ENCODE measurements around the gene YAP1.

Gene YAP1

DNA sequence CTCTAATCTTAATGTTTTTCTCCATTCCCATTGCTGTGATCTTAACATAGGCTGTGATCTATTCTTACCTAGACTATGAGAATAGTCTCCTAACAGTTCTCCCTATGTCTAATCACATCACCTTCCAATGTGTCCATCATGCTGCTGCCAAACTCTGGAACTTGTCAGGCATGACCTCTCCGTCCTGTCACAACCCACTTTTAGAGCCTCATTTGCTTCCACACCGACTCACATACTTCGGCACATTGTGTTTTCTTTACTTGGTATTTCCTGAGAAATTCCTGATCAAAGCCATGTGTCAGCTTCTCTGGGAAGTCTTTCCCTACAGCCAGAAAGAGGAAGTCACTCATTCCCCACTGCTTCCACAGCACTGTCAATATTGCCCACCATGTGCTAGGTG lies 166.5 kb downstream of the YAP1 start:
- CTCF ChIA-PET: interaction anchor here (0.6 to 1.1 kb wide), 2 partner anchors 50 to 336 kb away, joined by 3 to 5 read pairs; no protein-coding TSS in a partner anchor
- H3K27ac ChIP-seq: no peak overlapping the region
- POLR2A ChIA-PET (ENCODE audit: low non-redundant PET): no interaction called here
- no peak for TF ChIP-seq CTCF (conservative IDR thresholded peaks at IDR 0.05; ENCODE audit: low read depth)
- no peak for DNase-seq (ENCODE audit: low spot score)

DNA sequence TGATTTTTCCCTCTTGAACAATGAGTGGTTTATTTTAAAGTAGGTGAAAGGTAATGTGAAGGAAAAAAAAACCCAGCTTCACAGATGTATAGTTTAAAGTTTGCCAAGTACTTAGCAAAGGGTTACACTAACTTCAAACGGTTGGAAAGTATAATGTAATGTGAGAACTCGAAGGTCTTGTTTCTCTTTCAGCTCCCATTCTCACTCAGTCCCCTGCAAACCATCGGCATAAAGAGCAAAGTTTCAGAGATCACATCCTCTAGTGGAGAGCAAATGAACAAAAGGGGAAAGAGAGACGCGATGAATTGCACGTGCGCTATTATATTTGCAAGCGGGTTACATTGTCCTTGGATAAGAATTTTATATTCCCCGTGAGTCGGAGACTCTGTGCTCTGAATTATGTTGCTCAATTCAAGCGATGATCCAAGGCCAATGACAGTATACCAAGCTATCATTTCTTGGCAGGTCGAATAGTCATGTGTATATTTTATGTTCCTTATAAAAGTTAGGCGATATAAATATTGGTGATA lies 169.5 kb downstream of the YAP1 start:
- no peak for DNase-seq (ENCODE audit: low spot score)
- ChIA-PET POLR2A (ENCODE audit: low non-redundant PET) (no interaction called here), CTCF (interaction anchor here (0.5 to 1.3 kb wide), 3 partner anchors 15 to 592 kb away, joined by 3 to 6 read pairs (median 4); no protein-coding TSS in a partner anchor)
- TF ChIP-seq CTCF (conservative IDR thresholded peaks at IDR 0.05; ENCODE audit: low read depth): 0 out of 2 replicates have a peak, but pooled peaks have one; percentile 18
- no peak overlapping the region for H3K27ac ChIP-seq

- no peak overlapping the region for H3K27ac ChIP-seq
- no peak for TF ChIP-seq CTCF (conservative IDR thresholded peaks at IDR 0.05; ENCODE audit: low read depth)
Observed at GRCh38 chr11:102280245-102280833, 170.1 kb downstream of the YAP1 start.

More at GRCh38 chr11:102280245-102280833, 170.1 kb downstream of the YAP1 start:
- CTCF ChIA-PET: interaction anchor here (0.8 to 1.3 kb wide), 2 partner anchors 14 to 332 kb away, joined by 4 to 6 read pairs; no protein-coding TSS in a partner anchor
- no peak for DNase-seq (ENCODE audit: low spot score)
- POLR2A ChIA-PET (ENCODE audit: low non-redundant PET): no interaction called here
